PFSK-1 (cell line): Measurements from ENCODE around the gene CCDC69.

ENCODE experiments used
- SIN3A ChIP-seq: IDR thresholded peaks from 2 replicates; pipeline ENCODE4 v1.6.1; 2012; ENCODE audit warnings: mild to moderate bottlenecking, low read length, moderate library complexity, borderline replicate concordance; ENCODE audit not compliant: insufficient read depth
- TAF1 ChIP-seq: IDR thresholded peaks from 2 replicates; pipeline ENCODE4 v1.6.1; 2012; ENCODE audit warnings: low read length, control low read depth, borderline replicate concordance; ENCODE audit not compliant: insufficient read depth

- TF ChIP-seq SIN3A (no peak), TAF1 (no peak)
Measured at GRCh38 chr5:151150471-151151262, 73.2 kb downstream of the CCDC69 start.
